Occipital lobe (tissue), 2 donors: ENCODE results near the gene EVA1A. TPM values are rescaled to one million over a fixed set of nuclear protein-coding genes. Genes with fewer than 3 reads are reported as not detected.

ENCODE experiments used
- DNase-seq: peaks from one replicate; lab custom pipeline; 2025; lab: John Stamatoyannopoulos, UW
- total RNA-seq: library from RNA; depleted of rRNA; stranded (reverse); fragments of >200 nt; gene quantifications from one replicate; pipeline ENCODE4 v1.2.3, GENCODE V29; 2014

EVA1A gene
- total RNA-seq, 1 donor from 2014 or later = 1.1 TPM

GRCh38 chr2:75543446-75543845, 17.3 kb downstream of the EVA1A start:
- no peak for DNase-seq

- no peak for DNase-seq
Observed at GRCh38 chr2:75541430-75541829, 19.3 kb downstream of the EVA1A start.

DNA sequence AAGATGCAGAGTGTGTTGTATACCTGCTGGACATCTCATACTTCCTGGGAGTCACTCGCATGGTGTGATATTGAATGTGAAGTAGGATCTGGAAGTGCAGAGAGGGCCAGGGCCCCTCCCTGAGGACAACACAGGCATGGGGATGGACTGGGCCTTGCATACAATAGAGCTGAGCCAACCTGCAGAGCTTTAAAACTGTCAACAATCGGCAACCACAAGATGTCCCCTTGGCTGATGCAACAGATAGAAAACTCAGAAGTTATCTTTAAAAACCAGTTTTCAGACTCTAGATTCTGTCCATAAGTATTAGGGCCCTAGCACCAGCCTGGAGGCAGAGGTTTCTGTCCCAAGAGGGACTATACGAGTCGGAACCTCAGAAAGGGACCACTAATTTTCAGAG, 19.7 kb downstream of the EVA1A start:
- DNase-seq = no peak

- no peak for DNase-seq
Observed at GRCh38 chr2:75539955-75540716, 20.6 kb downstream of the EVA1A start.

DNA sequence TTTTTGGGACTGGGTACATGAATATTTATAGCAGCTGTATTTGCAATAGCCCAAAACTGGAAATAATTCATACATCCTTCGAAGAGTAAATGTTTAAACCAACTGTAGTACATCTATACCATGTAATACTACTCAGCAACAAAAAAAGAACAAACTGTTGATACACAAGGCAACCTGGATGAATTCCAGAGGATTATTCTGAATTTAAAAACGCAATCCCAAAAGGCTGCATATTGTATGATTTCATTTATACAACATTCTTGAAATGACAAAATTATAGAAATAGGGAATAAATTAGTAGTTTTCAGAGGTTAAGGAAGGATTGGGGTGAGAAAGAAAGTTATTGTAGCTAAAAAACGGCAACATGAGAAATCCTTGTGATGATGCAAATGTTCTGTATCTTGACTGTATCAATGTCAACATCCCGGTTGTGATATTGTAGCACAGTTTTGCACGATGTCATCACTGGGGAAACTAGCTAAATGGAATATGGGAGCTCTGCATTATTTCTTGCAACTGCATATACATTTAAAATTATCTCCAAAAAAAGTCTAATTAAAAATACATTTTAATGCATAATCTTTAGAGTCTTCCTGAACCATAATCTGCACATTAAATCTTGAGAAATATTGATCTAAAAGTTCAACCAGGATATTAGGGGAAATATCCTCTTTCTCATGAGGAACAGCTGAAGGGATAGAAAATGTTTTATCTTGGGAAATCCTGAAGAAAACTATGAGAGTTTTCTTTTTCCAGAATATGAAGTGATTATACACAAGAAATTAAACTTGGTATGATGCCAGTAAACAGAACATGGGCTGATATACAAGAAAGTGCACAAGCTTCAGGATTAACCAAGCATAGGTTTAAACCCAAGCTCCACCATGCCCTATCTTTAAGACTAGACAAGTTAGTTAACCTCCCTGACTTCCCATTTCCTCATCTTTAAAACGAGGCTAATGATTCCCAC, 21.9 kb downstream of the EVA1A start:
- DNase-seq = no peak

DNA sequence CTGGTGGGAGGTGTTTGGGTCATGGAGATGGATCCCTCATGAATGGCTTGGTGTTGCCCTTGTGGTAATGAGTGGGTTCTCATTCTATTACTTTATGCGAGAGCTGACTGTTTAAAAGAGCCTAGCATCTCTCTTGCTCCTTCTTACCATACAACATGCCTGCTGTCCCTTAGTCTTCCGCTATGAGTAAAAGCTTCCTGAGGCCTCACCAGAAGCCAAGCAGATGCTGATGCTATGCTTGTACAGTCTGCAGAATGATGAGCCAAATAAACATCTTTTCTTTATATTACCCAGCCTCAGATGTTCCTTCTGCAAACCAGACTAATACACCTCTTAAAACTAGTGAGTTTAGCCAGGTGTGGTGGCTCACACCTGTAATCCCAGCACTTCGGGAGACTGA, 23.1 kb downstream of the EVA1A start:
- DNase-seq = no peak

DNA sequence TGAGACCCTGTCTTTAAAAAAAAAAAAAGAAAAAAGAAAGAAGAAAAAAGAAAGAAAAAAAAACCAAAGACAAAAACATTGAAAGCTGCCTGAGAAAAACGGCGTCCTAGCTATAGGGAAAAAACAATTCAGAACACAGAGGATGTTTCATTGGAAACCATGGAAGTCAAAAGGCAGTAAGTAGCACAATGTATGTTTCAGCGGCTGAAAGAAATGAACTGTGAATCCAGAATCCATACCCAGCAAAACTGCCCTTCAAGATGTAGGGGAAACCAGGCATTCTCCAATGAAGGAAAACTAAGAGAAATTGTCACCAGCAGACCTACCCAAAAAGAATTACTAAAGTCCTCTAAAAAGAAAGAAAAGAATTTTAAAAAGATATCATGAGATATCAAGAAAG, 27.6 kb downstream of the EVA1A start:
- DNase-seq = no peak

DNA sequence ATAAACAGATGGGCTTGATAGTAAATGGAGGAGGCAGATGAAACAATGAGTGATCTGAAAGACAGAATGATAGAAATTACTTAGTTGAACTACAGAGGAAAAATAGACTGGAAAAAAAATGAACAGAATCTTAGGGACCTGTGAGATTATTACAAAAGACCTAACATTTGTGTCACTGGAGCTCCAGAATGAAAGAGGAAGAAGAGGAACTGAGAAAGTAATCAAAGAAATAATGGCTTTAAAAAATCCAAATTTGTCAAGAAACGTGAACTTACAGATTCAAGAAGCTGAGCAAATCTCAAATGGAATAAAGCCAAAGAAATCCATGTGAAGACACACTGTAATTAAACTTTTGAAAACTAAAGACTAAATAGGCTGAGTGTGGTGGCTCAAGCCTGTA, 28.3 kb downstream of the EVA1A start:
- no peak for DNase-seq

GRCh38 chr2:75528221-75528977, 32.3 kb downstream of the EVA1A start:
- DNase-seq = no peak

DNA sequence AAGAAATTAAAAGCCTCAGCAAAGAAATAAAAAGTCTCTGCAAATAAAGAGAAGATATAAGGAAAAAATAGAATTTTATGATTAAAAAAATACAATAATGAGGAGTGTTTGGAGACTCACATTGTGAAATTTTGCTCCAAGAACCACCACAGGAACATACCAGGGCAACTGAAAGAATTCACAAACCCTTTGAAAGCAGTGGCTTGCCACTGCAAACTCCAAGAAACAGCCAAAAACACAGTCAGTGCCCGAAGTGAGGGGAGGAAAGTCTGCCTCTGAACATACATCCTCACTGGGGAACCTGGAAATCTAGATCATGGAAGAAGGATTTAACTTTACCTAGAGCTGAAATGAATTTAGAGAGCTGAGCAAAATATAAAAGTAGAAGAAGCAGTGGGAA, 33.1 kb downstream of the EVA1A start:
- DNase-seq = no peak

- DNase-seq = no peak
Observed at GRCh38 chr2:75526842-75527241, 33.9 kb downstream of the EVA1A start.

DNA sequence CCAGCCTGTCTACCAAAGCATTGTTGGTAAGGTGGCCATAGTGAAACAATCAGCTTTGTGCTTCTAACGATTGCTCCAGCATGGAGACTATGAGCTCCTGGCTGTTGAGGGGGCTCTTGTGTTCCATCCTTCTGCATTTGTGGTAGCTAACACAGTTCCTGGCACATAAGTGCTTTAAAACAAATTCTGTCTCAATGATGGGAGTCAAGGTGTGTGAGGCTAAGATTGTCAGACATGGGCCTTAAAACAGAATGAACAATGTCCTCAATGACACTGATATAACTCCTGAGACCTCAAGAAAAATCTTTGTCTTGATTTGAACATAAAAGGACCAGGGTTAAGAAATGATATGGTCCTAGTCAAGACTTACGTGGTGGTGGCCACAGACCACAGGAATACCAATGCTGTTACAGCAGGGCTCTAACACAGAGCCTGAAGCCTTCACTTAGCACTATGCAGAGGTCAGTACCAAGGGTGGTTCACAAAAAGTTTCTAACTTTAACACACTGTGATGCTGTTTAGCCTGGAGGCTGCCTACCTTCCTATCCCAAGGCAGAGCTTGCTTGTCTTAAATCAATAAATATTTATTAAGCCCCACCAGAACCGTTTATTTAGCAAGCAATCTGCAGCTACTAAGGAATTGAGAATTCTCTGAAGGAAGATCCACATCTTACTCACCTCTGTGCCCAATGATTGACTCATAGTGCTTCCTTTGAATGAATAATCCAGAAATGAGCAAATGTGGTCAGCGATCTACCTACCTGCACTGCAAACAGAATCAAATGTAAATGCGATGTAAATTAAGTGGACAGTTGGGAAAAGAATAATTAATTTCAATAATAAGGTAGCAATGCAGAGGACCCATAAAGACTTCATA, 35.1 kb downstream of the EVA1A start:
- DNase-seq = no peak

- DNase-seq = no peak
Observed at GRCh38 chr2:75524276-75524911, 36.3 kb downstream of the EVA1A start.

DNA sequence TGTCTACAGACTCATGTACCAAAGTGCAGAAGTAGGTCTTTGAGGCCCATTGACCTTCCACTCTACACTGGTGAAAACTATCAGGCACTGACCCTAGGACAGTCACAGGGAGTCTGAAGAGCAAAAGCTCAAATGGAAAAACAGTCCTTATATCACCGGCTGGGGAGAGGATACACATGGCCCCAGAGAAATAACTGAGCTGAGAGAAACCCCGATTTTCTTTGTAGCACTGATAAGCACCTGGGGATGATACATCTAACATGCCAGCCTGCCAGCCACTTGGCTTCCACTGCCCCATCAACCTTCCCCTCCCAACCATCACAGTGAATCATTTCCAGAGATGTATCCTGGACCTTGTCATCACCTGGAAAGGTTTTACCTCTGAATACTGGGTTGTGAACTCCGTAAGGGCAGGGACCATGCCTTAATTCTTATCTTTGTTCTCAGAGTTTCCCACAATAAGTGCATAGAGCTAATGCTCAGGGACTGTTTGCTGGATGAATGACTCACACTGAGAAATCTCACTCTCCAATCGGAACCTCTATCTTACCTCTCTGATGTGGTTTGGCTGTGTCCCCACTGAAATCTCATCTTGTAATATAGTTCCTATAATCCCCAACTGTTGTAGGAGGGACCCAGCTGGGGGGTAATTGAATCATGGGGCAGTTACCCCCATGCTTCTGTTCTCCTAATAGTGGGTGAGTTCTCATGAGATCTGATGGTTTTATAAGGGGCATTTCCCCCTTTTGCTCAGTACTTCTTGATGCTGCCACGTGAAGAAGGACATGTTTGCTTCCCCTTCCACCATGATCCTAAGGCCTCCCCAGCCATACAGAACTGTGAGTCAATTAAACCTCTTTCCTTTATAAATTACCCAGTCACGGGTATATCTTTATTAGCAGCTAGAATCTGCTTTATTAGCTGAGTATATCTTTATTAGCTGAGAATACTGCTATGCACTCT, 37.1 kb downstream of the EVA1A start:
- DNase-seq = no peak

DNA sequence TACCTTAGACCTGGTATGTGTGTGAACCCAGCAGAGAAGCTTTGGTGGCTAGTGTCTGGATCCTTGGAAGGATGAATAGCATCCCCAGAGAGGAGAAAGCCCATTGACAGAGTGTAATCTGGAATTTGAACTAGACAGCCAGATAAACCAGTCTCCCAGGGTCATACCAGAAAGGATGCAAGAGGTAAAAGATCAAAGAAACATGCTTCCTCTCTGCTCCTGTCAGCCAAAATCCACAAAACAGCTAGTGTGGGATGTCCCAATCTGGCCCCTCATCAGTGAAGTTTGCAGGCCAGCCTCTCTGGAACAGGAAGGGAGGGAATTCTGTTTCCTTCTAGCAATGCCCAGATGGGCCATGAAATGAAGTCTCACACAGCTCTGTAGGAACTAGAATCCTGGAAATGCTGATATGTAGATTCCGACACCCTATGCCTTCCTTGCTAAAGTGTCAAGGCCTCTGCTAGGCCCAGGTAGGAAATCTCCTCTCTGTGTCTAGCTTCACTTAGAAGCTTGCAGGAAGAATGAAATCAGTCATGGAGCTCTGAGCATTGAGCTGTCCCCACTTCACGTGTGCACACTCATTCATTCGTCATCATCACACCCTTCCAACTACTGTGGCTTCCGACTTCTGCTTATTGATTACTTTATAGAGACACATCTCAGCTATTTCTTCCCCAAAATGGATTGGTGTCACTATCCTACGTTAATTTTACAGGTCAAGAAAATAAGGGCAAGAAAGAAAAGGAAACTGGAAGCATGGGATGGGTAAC, 38.0 kb downstream of the EVA1A start:
- DNase-seq = no peak

GRCh38 chr2:75521225-75521872, 39.4 kb downstream of the EVA1A start:
- DNase-seq = no peak

GRCh38 chr2:75519843-75520242, 40.9 kb downstream of the EVA1A start:
- DNase-seq = no peak
